GM23338 (cell line): ENCODE data around the gene SYNGR3.

ENCODE experiments used
- CREB1 ChIP-seq: fragments of 250-450 bp; sonication (Bioruptor Pico); IDR thresholded peaks from 2 replicates; pipeline ENCODE4 v1.5.0; 2020; ENCODE audit warnings: low read depth, mild to moderate bottlenecking, moderate library complexity
- EZH2 ChIP-seq: fragments of 200-600 bp; sonication (generic); IDR thresholded peaks from one replicate; pipeline ENCODE4 v1.8.0; 2017; ENCODE audit warnings: antibody characterized with exemption, mild to moderate bottlenecking, low read depth; ENCODE audit not compliant: unreplicated experiment
- EZH2phosphoT487 ChIP-seq: fragments of 200-600 bp; sonication (generic); IDR thresholded peaks from one replicate; pipeline ENCODE4 v1.8.1; 2018; ENCODE audit warnings: antibody characterized with exemption; ENCODE audit not compliant: unreplicated experiment
- NANOG ChIP-seq: IDR thresholded peaks from 2 replicates; pipeline ENCODE4 v1.6.1; 2016; ENCODE audit warnings: antibody characterized with exemption, borderline replicate concordance
- POLR2AphosphoS5 ChIP-seq: IDR thresholded peaks from 2 replicates; pipeline ENCODE4 v1.6.1; 2016; ENCODE audit warnings: antibody characterized with exemption, low read depth
- STAT1 ChIP-seq: IDR thresholded peaks from one replicate; pipeline ENCODE4 v1.6.1; 2016; ENCODE audit warnings: antibody characterized with exemption; ENCODE audit not compliant: unreplicated experiment
- ZNF114 ChIP-seq: fragments of 250-450 bp; sonication (Bioruptor Pico); IDR thresholded peaks from 2 replicates; pipeline ENCODE4 v1.5.0; 2020; ENCODE audit warnings: mild to moderate bottlenecking, moderate library complexity
- ZNF331 ChIP-seq: fragments of 250-450 bp; sonication (Bioruptor Pico); IDR thresholded peaks from 2 replicates; pipeline ENCODE4 v1.5.0; 2020; ENCODE audit warnings: low read depth, mild to moderate bottlenecking, moderate library complexity
- TF ChIP-seq, protein P1 (sequence below), 2 experiments: fragments of 200-600 bp in 1 of 2; sonication (generic) in 1 of 2; conservative IDR thresholded peaks; 2 replicates each; pipeline versions ENCODE4 v1.5.1 to v1.6.1; 2016 to 2017; ENCODE audit warnings: antibody characterized with exemption in 2 of 2, low read depth in 2 of 2, mild to moderate bottlenecking in 2 of 2, moderate library complexity in 1 of 2
- TF ChIP-seq, protein P2 (sequence below): IDR thresholded peaks from one replicate; pipeline ENCODE4 v1.6.1; 2018; ENCODE audit warnings: antibody characterized with exemption; ENCODE audit not compliant: unreplicated experiment
- TF ChIP-seq, protein P3 (sequence below): IDR thresholded peaks from 2 replicates; pipeline ENCODE4 v1.6.1; 2016; ENCODE audit warnings: antibody characterized with exemption
- TF ChIP-seq, protein P4 (sequence below): fragments of 250-450 bp; sonication (Bioruptor Pico); IDR thresholded peaks from 2 replicates; pipeline ENCODE4 v1.5.0; 2020; ENCODE audit warnings: mild to moderate bottlenecking, moderate library complexity

DNA sequence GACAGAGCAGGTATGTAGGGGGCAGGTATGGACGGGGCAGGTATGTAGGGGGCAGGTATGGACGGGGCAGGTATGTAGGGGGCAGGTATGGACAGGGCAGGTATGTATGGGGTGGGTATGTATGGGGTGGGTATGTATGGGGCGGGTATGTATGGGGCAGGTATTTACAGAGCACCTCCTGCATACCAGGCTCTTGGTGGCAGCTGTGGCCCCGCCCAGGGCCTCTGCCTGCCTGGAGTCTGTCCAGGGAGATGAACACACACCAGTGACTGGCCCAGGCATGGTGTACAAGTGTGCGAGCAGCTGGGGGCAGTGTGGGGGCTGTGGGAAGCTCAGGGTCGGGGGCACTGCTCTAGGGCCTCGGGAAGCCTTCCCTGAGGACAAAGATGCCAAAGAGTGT, 39.7 kb upstream of the SYNGR3 start:
- TF ChIP-seq, protein P1, sequence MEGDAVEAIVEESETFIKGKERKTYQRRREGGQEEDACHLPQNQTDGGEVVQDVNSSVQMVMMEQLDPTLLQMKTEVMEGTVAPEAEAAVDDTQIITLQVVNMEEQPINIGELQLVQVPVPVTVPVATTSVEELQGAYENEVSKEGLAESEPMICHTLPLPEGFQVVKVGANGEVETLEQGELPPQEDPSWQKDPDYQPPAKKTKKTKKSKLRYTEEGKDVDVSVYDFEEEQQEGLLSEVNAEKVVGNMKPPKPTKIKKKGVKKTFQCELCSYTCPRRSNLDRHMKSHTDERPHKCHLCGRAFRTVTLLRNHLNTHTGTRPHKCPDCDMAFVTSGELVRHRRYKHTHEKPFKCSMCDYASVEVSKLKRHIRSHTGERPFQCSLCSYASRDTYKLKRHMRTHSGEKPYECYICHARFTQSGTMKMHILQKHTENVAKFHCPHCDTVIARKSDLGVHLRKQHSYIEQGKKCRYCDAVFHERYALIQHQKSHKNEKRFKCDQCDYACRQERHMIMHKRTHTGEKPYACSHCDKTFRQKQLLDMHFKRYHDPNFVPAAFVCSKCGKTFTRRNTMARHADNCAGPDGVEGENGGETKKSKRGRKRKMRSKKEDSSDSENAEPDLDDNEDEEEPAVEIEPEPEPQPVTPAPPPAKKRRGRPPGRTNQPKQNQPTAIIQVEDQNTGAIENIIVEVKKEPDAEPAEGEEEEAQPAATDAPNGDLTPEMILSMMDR (conservative IDR thresholded peaks at IDR 0.05; ENCODE audit: low read depth in 2 of 2) = no peak
- no peak for TF ChIP-seq EZH2
- no peak for TF ChIP-seq POLR2AphosphoS5
- TF ChIP-seq, protein P2, sequence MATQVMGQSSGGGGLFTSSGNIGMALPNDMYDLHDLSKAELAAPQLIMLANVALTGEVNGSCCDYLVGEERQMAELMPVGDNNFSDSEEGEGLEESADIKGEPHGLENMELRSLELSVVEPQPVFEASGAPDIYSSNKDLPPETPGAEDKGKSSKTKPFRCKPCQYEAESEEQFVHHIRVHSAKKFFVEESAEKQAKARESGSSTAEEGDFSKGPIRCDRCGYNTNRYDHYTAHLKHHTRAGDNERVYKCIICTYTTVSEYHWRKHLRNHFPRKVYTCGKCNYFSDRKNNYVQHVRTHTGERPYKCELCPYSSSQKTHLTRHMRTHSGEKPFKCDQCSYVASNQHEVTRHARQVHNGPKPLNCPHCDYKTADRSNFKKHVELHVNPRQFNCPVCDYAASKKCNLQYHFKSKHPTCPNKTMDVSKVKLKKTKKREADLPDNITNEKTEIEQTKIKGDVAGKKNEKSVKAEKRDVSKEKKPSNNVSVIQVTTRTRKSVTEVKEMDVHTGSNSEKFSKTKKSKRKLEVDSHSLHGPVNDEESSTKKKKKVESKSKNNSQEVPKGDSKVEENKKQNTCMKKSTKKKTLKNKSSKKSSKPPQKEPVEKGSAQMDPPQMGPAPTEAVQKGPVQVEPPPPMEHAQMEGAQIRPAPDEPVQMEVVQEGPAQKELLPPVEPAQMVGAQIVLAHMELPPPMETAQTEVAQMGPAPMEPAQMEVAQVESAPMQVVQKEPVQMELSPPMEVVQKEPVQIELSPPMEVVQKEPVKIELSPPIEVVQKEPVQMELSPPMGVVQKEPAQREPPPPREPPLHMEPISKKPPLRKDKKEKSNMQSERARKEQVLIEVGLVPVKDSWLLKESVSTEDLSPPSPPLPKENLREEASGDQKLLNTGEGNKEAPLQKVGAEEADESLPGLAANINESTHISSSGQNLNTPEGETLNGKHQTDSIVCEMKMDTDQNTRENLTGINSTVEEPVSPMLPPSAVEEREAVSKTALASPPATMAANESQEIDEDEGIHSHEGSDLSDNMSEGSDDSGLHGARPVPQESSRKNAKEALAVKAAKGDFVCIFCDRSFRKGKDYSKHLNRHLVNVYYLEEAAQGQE = no peak
- TF ChIP-seq CREB1 (CRISPR knock-in tag) = no peak
- TF ChIP-seq NANOG = no peak
- no peak for TF ChIP-seq EZH2phosphoT487
- no peak for TF ChIP-seq ZNF331 (CRISPR knock-in tag)
- no peak for TF ChIP-seq STAT1
- TF ChIP-seq, protein P3, sequence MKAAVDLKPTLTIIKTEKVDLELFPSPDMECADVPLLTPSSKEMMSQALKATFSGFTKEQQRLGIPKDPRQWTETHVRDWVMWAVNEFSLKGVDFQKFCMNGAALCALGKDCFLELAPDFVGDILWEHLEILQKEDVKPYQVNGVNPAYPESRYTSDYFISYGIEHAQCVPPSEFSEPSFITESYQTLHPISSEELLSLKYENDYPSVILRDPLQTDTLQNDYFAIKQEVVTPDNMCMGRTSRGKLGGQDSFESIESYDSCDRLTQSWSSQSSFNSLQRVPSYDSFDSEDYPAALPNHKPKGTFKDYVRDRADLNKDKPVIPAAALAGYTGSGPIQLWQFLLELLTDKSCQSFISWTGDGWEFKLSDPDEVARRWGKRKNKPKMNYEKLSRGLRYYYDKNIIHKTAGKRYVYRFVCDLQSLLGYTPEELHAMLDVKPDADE = no peak
- TF ChIP-seq ZNF114 (CRISPR knock-in tag) = no peak
- TF ChIP-seq, protein P4, sequence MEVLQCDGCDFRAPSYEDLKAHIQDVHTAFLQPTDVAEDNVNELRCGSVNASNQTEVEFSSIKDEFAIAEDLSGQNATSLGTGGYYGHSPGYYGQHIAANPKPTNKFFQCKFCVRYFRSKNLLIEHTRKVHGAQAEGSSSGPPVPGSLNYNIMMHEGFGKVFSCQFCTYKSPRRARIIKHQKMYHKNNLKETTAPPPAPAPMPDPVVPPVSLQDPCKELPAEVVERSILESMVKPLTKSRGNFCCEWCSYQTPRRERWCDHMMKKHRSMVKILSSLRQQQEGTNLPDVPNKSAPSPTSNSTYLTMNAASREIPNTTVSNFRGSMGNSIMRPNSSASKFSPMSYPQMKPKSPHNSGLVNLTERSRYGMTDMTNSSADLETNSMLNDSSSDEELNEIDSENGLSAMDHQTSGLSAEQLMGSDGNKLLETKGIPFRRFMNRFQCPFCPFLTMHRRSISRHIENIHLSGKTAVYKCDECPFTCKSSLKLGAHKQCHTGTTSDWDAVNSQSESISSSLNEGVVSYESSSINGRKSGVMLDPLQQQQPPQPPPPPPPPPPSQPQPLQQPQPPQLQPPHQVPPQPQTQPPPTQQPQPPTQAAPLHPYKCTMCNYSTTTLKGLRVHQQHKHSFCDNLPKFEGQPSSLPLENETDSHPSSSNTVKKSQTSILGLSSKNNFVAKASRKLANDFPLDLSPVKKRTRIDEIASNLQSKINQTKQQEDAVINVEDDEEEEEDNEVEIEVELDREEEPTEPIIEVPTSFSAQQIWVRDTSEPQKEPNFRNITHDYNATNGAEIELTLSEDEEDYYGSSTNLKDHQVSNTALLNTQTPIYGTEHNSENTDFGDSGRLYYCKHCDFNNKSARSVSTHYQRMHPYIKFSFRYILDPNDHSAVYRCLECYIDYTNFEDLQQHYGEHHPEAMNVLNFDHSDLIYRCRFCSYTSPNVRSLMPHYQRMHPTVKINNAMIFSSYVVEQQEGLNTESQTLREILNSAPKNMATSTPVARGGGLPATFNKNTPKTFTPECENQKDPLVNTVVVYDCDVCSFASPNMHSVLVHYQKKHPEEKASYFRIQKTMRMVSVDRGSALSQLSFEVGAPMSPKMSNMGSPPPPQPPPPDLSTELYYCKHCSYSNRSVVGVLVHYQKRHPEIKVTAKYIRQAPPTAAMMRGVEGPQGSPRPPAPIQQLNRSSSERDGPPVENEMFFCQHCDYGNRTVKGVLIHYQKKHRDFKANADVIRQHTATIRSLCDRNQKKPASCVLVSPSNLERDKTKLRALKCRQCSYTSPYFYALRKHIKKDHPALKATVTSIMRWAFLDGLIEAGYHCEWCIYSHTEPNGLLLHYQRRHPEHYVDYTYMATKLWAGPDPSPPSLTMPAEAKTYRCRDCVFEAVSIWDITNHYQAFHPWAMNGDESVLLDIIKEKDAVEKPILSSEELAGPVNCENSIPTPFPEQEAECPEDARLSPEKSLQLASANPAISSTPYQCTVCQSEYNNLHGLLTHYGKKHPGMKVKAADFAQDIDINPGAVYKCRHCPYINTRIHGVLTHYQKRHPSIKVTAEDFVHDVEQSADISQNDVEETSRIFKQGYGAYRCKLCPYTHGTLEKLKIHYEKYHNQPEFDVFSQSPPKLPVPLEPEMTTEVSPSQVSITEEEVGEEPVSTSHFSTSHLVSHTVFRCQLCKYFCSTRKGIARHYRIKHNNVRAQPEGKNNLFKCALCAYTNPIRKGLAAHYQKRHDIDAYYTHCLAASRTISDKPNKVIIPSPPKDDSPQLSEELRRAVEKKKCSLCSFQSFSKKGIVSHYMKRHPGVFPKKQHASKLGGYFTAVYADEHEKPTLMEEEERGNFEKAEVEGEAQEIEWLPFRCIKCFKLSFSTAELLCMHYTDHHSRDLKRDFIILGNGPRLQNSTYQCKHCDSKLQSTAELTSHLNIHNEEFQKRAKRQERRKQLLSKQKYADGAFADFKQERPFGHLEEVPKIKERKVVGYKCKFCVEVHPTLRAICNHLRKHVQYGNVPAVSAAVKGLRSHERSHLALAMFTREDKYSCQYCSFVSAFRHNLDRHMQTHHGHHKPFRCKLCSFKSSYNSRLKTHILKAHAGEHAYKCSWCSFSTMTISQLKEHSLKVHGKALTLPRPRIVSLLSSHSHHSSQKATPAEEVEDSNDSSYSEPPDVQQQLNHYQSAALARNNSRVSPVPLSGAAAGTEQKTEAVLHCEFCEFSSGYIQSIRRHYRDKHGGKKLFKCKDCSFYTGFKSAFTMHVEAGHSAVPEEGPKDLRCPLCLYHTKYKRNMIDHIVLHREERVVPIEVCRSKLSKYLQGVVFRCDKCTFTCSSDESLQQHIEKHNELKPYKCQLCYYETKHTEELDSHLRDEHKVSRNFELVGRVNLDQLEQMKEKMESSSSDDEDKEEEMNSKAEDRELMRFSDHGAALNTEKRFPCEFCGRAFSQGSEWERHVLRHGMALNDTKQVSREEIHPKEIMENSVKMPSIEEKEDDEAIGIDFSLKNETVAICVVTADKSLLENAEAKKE (CRISPR knock-in tag) = no peak
